ENCODE measurements around the gene HIBADH.

Gene HIBADH

GRCh38 chr7:27636326-27637006 is 26.2 kb downstream of the HIBADH start:
- Mint-ChIP-seq H3K36me3 (ENCODE audit: low read depth) (peaks cover 23% of the 10 kb centered on the region), H3K27me3 (no peaks in the 10 kb centered on the region), H3K4me1 (peaks cover 29% of the 10 kb centered on the region), H3K27ac (no peak overlapping the region), H3K4me3 (no peak overlapping the region), H3K9me3 (peaks cover 4% of the 10 kb centered on the region)
- DNase-seq = no peak
- no peak for ATAC-seq

- H3K9me3 Mint-ChIP-seq = peaks cover 4% of the 10 kb centered on the region
Observed at GRCh38 chr7:27635728-27636127, 27.0 kb downstream of the HIBADH start.

GRCh38 chr7:27634671-27635493 is 27.8 kb downstream of the HIBADH start:
- Mint-ChIP-seq H3K4me3 (no peak overlapping the region), H3K9me3 (peaks cover 4% of the 10 kb centered on the region), H3K27me3 (no peaks in the 10 kb centered on the region), H3K36me3 (ENCODE audit: low read depth) (peaks cover 19% of the 10 kb centered on the region), H3K27ac (no peak overlapping the region), H3K4me1 (peaks cover 24% of the 10 kb centered on the region)
- no peak for DNase-seq
- ATAC-seq = no peak

More at GRCh38 chr7:27635728-27636127, 27.0 kb downstream of the HIBADH start:
- peaks cover 24% of the 10 kb centered on the region for H3K4me1 Mint-ChIP-seq
- DNase-seq (no peak), ATAC-seq (no peak)
- peaks cover 23% of the 10 kb centered on the region for H3K36me3 Mint-ChIP-seq (ENCODE audit: low read depth)
- no peak overlapping the region for H3K4me3 Mint-ChIP-seq
- no peaks in the 10 kb centered on the region for H3K27me3 Mint-ChIP-seq
- H3K27ac Mint-ChIP-seq = no peak overlapping the region

- Mint-ChIP-seq H3K4me3 (no peak overlapping the region), H3K36me3 (ENCODE audit: low read depth) (peaks cover 13% of the 10 kb centered on the region), H3K27ac (no peak overlapping the region), H3K27me3 (no peaks in the 10 kb centered on the region), H3K4me1 (peaks cover 19% of the 10 kb centered on the region), H3K9me3 (no peaks in the 10 kb centered on the region)
- DNase-seq (no peak), ATAC-seq (no peak)
Observed at GRCh38 chr7:27633062-27633461, 29.6 kb downstream of the HIBADH start.

GRCh38 chr7:27631391-27631790 is 31.3 kb downstream of the HIBADH start:
- H3K4me1 Mint-ChIP-seq = peaks cover 14% of the 10 kb centered on the region
- H3K27ac Mint-ChIP-seq = no peak overlapping the region
- no peaks in the 10 kb centered on the region for H3K9me3 Mint-ChIP-seq
- no peaks in the 10 kb centered on the region for H3K27me3 Mint-ChIP-seq
- no peak overlapping the region for H3K4me3 Mint-ChIP-seq
- ATAC-seq = no peak
- DNase-seq = no peak
- peaks cover 22% of the 10 kb centered on the region for H3K36me3 Mint-ChIP-seq (ENCODE audit: low read depth)

- H3K36me3 Mint-ChIP-seq (ENCODE audit: low read depth) = peaks cover 40% of the 10 kb centered on the region
- H3K4me3 Mint-ChIP-seq = no peak overlapping the region
- H3K27me3 Mint-ChIP-seq = no peaks in the 10 kb centered on the region
- DNase-seq = no peak
- no peaks in the 10 kb centered on the region for H3K4me1 Mint-ChIP-seq
- ATAC-seq = no peak
- H3K27ac Mint-ChIP-seq = no peak overlapping the region
- peaks cover 16% of the 10 kb centered on the region for H3K9me3 Mint-ChIP-seq
Observed at GRCh38 chr7:27627146-27627545, 35.5 kb downstream of the HIBADH start.

GRCh38 chr7:27619492-27619891 is 43.2 kb downstream of the HIBADH start:
- H3K4me3 Mint-ChIP-seq = no peak overlapping the region
- H3K4me1 Mint-ChIP-seq = no peaks in the 10 kb centered on the region
- H3K27me3 Mint-ChIP-seq = no peaks in the 10 kb centered on the region
- peaks cover 48% of the 10 kb centered on the region for H3K36me3 Mint-ChIP-seq (ENCODE audit: low read depth)
- H3K27ac Mint-ChIP-seq = no peak overlapping the region
- peaks cover 42% of the 10 kb centered on the region for H3K9me3 Mint-ChIP-seq
- no peak for ATAC-seq
- no peak for DNase-seq

GRCh38 chr7:27617651-27618381 is 44.9 kb downstream of the HIBADH start:
- Mint-ChIP-seq H3K4me3 (no peak overlapping the region), H3K9me3 (peaks cover 32% of the 10 kb centered on the region), H3K27ac (no peak overlapping the region), H3K4me1 (no peaks in the 10 kb centered on the region), H3K36me3 (ENCODE audit: low read depth) (peaks cover 36% of the 10 kb centered on the region), H3K27me3 (no peaks in the 10 kb centered on the region)
- no peak for DNase-seq
- no peak for ATAC-seq

GRCh38 chr7:27616914-27617548 is 45.7 kb downstream of the HIBADH start:
- Mint-ChIP-seq H3K4me3 (no peak overlapping the region), H3K36me3 (ENCODE audit: low read depth) (peaks cover 29% of the 10 kb centered on the region), H3K27me3 (no peaks in the 10 kb centered on the region), H3K27ac (no peak overlapping the region), H3K4me1 (no peaks in the 10 kb centered on the region), H3K9me3 (peaks cover 25% of the 10 kb centered on the region)
- DNase-seq (no peak), ATAC-seq (no peak)

GRCh38 chr7:27616186-27616491 is 46.5 kb downstream of the HIBADH start:
- H3K4me1 Mint-ChIP-seq = no peaks in the 10 kb centered on the region
- H3K4me3 Mint-ChIP-seq = no peak overlapping the region
- H3K27ac Mint-ChIP-seq = no peak overlapping the region
- no peak for DNase-seq
- H3K9me3 Mint-ChIP-seq = peaks cover 24% of the 10 kb centered on the region
- peaks cover 27% of the 10 kb centered on the region for H3K36me3 Mint-ChIP-seq (ENCODE audit: low read depth)
- H3K27me3 Mint-ChIP-seq = no peaks in the 10 kb centered on the region
- ATAC-seq = no peak

- Mint-ChIP-seq H3K36me3 (ENCODE audit: low read depth) (peaks cover 22% of the 10 kb centered on the region), H3K9me3 (peaks cover 19% of the 10 kb centered on the region), H3K27ac (no peak overlapping the region), H3K4me1 (no peaks in the 10 kb centered on the region), H3K27me3 (no peaks in the 10 kb centered on the region), H3K4me3 (no peak overlapping the region)
- ATAC-seq (no peak), DNase-seq (no peak)
Observed at GRCh38 chr7:27615420-27616185, 47.1 kb downstream of the HIBADH start.

GRCh38 chr7:27614095-27614494 is 48.6 kb downstream of the HIBADH start:
- no peaks in the 10 kb centered on the region for H3K27me3 Mint-ChIP-seq
- DNase-seq (no peak), ATAC-seq (no peak)
- H3K27ac Mint-ChIP-seq = no peak overlapping the region
- H3K36me3 Mint-ChIP-seq (ENCODE audit: low read depth) = peaks cover 14% of the 10 kb centered on the region
- H3K9me3 Mint-ChIP-seq = peaks cover 6% of the 10 kb centered on the region
- no peak overlapping the region for H3K4me3 Mint-ChIP-seq
- peaks cover 2% of the 10 kb centered on the region for H3K4me1 Mint-ChIP-seq

- Mint-ChIP-seq H3K9me3 (no peaks in the 10 kb centered on the region), H3K4me3 (no peak overlapping the region), H3K27me3 (no peaks in the 10 kb centered on the region), H3K36me3 (ENCODE audit: low read depth) (peaks cover 4% of the 10 kb centered on the region), H3K27ac (no peak overlapping the region), H3K4me1 (peaks cover 2% of the 10 kb centered on the region)
- no peak for ATAC-seq
- DNase-seq = no peak
Observed at GRCh38 chr7:27611059-27611458, 51.6 kb downstream of the HIBADH start.
